ENCODE results near the gene NMU.

NMU gene

GRCh38 chr4:55671667-55672066 is 35.6 kb upstream of the NMU start:
- TF ChIP-seq CTCF (IDR thresholded peaks at IDR 0.05; ENCODE audit: low read depth, low read length, missing control alignments), result no peak
- no peak for DNase-seq (ENCODE audit: low read depth)
- H3K4me3 ChIP-seq (ENCODE audit: low read depth, low read length), result no peak overlapping the region

- no peak for TF ChIP-seq CTCF (IDR thresholded peaks at IDR 0.05; ENCODE audit: low read depth, low read length, missing control alignments)
- no peak for DNase-seq (ENCODE audit: low read depth)
- no peak overlapping the region for H3K4me3 ChIP-seq (ENCODE audit: low read depth, low read length)
Measured at GRCh38 chr4:55670695-55671094, 34.6 kb upstream of the NMU start.

GRCh38 chr4:55668449-55668848 is 32.4 kb upstream of the NMU start:
- no peak for TF ChIP-seq CTCF (IDR thresholded peaks at IDR 0.05; ENCODE audit: low read depth, low read length, missing control alignments)
- no peak for DNase-seq (ENCODE audit: low read depth)
- H3K4me3 ChIP-seq (ENCODE audit: low read depth, low read length), result no peak overlapping the region

GRCh38 chr4:55666535-55666934 is 30.4 kb upstream of the NMU start:
- no peak for TF ChIP-seq CTCF (IDR thresholded peaks at IDR 0.05; ENCODE audit: low read depth, low read length, missing control alignments)
- no peak overlapping the region for H3K4me3 ChIP-seq (ENCODE audit: low read depth, low read length)
- no peak for DNase-seq (ENCODE audit: low read depth)

GRCh38 chr4:55663145-55663544 is 27.0 kb upstream of the NMU start:
- no peak overlapping the region for H3K4me3 ChIP-seq (ENCODE audit: low read depth, low read length)
- no peak for DNase-seq (ENCODE audit: low read depth)
- no peak for TF ChIP-seq CTCF (IDR thresholded peaks at IDR 0.05; ENCODE audit: low read depth, low read length, missing control alignments)

GRCh38 chr4:55661398-55662056 is 25.4 kb upstream of the NMU start:
- no peak for DNase-seq (ENCODE audit: low read depth)
- TF ChIP-seq CTCF (IDR thresholded peaks at IDR 0.05; ENCODE audit: low read depth, low read length, missing control alignments), result no peak
- H3K4me3 ChIP-seq (ENCODE audit: low read depth, low read length), result no peak overlapping the region

GRCh38 chr4:55658657-55659056 is 22.6 kb upstream of the NMU start:
- no peak for DNase-seq (ENCODE audit: low read depth)
- TF ChIP-seq CTCF (IDR thresholded peaks at IDR 0.05; ENCODE audit: low read depth, low read length, missing control alignments), result no peak
- H3K4me3 ChIP-seq (ENCODE audit: low read depth, low read length), result no peak overlapping the region

All from GM12864 (cell line).